ENCODE measurements around the gene SPDYE3. TPM values are rescaled to one million over a fixed set of nuclear protein-coding genes. Genes with fewer than 3 reads are reported as not detected.
"Not testable (repeated sequence)": the region's sequence is repeated elsewhere in the genome, so short reads cannot be mapped to it uniquely, and the experiment has no call there.

Gene SPDYE3, protein sequence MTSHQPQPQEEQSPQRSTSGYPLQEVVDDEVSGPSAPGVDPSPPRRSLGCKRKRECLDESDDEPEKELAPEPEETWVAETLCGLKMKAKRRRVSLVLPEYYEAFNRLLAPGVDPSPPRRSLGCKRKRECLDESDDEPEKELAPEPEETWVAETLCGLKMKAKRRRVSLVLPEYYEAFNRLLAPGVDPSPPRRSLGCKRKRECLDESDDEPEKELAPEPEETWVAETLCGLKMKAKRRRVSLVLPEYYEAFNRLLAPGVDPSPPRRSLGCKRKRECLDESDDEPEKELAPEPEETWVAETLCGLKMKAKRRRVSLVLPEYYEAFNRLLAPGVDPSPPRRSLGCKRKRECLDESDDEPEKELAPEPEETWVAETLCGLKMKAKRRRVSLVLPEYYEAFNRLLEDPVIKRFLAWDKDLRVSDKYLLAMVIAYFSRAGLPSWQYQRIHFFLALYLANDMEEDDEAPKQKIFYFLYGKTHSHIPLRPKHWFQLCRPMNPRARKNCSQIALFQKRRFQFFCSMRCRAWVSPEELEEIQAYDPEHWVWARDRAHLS
- not detected for total RNA-seq

DNA sequence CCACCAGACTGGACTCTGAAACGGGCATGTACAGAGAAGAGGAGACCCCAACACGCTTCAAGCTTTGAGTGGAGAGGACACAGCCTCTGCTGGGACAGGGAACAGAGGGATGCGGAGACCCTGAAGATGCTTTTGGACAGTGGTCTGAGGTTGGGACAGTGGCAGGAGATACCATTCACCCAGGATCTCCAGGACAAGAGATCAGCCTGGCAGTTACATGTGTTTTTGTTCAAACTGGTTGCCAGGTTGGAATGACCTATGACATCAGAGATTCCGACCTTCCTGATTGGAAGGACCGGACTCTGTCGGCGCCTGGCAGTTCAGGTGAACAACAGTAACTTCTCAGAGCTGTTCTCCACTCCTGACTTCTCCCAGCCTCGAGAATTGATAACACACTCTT, at the start of gene SPDYE3:
SPDYE3 (plus strand) TSS at position 301 of the 400 bp plus-strand sequence. CDS start 184 bp downstream, outside the sequence.
- WGBS, 2 donors, result 92 to 99% methylated on average over 7 of the region's 8 CpGs
- intact Hi-C loops (cut with DNase I; ENCODE audit: low total_unique reads); H3K4me3 ChIP-seq (ENCODE audit: low read depth, poor library complexity, severe bottlenecking); DNase-seq (ENCODE audit: low spot score in 2 of 2): not testable (repeated sequence)

DNA sequence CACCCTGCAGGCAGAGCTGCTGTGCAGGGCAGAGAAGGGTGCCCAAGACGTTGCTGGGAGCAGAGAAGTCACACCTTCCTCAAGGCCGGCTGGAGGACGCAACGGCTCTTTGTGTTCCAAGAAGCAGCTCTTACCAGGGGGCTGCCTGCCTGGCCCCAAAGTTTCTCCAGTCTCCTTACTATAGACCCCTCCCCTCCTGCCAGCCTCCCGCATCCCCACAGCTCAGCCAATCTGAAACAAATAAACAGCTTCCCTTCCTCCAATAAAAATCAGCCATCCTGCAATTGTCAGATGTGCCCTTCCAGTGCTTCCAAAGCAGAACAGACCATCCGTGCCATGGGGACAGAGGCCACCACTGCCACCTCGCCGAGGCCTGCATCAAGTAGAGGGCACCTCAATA, 47.5 kb upstream of the SPDYE3 start:
- H3K4me3 ChIP-seq (ENCODE audit: low read depth, poor library complexity, severe bottlenecking); intact Hi-C loops (cut with DNase I; ENCODE audit: low total_unique reads); DNase-seq (ENCODE audit: low spot score in 2 of 2): not testable (repeated sequence)
- WGBS, 2 donors, result 90 to 91% methylated on average over 8 of the region's 8 CpGs

DNA sequence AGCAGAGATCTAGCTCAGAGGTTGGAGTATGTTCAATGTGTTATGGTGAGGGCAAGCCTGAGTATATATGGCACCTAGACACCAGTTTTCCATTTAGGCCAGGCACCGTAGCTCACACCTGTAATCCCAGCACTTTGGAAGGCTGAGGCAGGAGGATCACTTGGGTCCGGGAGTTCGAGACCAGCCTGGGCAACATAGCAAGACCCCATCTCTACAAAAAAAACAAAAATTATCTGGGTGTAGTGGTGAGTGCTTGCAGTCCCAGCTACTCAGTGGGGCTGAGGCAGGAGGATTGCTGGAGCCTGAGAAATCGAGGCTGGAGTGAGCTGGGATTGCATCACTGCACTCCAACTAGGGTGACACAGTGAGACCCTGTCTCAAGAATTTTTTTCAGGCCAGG, 44.6 kb upstream of the SPDYE3 start:
- WGBS, 2 donors, result 96 to 97% methylated on average over 4 of the region's 4 CpGs
- intact Hi-C loops (cut with DNase I; ENCODE audit: low total_unique reads); DNase-seq (ENCODE audit: low spot score in 2 of 2); H3K4me3 ChIP-seq (ENCODE audit: low read depth, poor library complexity, severe bottlenecking): not testable (repeated sequence)

DNA sequence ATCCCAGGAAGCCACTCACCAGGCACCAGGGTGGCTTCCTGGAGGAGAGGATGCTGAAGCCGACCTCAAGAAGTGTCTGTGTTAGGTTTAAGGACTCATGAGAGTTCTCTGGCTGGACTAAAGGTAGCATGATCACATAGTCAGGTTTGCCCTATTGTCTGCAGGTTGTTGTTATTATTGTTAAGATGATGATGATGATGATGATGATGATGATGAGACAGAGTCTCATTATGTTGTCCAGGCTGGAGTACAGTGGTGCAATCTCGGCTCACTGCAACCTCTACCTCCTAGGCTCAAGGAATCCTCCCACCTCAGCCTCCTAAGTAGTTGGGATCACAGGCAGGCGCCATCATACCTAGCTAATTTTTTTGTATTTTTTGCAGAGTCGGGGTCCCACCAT, 43.3 kb upstream of the SPDYE3 start:
- 72 to 94% methylated on average over 4 of the region's 4 CpGs for WGBS, 2 donors
- intact Hi-C loops (cut with DNase I; ENCODE audit: low total_unique reads); H3K4me3 ChIP-seq (ENCODE audit: low read depth, poor library complexity, severe bottlenecking); DNase-seq (ENCODE audit: low spot score in 2 of 2): not testable (repeated sequence)

DNA sequence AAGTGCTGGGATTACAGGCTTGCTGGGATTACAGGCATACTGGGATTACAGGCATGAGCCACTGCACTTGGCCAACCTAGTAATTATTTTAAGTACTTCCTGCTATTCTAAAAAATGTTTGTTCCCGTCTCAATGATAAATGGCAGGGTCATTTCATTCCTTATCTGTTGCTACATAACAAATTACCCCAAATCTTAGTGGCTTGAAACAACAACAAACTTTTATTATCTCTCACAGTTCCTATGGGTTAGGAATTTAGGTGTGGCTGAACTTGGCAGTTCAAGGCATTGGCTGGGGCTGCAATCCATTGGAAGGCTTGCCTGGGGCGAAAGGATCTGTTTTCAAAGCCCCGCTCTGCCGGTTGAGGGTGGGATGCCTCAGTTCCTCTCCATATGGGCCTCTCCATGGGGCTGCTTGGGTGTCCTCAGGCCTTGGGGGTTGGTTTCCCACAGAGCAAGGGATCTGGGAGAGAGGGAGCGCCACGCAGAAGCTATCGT, 42.8 kb upstream of the SPDYE3 start:
- WGBS, 2 donors, result 26 to 53% methylated on average over 7 of the region's 7 CpGs
- H3K4me3 ChIP-seq (ENCODE audit: low read depth, poor library complexity, severe bottlenecking); intact Hi-C loops (cut with DNase I; ENCODE audit: low total_unique reads): not testable (repeated sequence)
- peak in 1 of 2 donors; percentile 19 for DNase-seq (ENCODE audit: low spot score in 2 of 2)

DNA sequence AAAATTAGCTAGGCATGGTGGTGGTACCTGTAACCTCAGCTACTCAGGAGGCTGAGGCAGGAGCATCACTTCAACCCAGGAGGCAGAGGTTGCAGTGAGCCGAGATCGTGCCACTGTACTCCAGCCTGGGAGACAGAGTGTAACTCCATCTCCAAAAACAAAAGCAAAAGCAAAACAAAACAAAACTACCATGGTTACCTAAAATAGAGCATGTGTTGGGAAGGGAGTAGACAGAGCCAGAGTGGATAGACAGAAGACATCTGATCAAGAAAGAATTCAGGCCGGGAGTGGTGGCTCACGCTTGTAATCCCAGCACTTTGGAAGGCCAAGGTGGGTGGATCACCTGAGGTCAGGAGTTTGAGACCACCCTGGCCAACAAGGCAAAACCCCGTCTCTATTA, 41.7 kb upstream of the SPDYE3 start:
- DNase-seq (ENCODE audit: low spot score in 2 of 2); H3K4me3 ChIP-seq (ENCODE audit: low read depth, poor library complexity, severe bottlenecking); intact Hi-C loops (cut with DNase I; ENCODE audit: low total_unique reads): not testable (repeated sequence)
- WGBS, 2 donors, result 43 to 45% methylated on average over 5 of the region's 5 CpGs

DNA sequence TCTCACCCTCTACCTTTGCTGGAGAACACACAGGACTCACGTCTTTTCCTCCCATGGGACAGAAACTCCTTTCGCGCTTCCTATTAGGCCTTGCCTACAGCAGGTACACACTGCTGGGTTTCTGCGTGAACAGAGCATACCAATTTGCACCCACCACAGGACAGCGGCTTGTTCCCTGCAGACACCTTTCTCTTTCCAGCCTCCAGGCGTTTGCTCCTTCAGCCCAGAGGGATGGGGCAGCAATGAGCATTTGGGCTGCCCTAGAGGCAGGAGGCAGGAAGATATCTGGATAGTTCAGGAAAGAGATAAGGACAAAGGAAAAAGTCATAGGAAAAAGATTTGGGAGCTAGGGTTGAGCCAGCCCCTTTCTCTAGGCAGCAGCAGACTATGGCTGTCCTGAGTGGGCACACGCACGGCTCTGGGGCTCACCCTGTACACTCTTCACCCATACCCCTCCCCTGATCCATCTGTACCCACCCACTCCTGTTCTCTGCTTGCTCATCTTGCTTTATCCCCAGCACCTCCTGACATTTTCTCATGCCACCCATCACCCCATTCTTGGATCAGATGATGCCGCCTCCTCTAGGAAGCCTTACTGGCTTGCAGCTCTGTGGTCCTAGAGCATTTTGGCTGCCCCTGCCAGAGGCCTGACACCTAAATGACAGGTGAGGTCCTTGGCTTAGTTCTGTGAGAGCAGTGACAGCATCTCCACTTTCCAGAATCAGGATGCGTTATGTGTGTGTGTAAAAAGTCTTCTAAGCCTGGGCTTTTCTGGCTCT, 40.7 kb upstream of the SPDYE3 start:
- no peak for DNase-seq (ENCODE audit: low spot score in 2 of 2)
- TF ChIP-seq POLR2A (IDR thresholded peaks at IDR 0.05), result no peak
- TF ChIP-seq, protein P1, sequence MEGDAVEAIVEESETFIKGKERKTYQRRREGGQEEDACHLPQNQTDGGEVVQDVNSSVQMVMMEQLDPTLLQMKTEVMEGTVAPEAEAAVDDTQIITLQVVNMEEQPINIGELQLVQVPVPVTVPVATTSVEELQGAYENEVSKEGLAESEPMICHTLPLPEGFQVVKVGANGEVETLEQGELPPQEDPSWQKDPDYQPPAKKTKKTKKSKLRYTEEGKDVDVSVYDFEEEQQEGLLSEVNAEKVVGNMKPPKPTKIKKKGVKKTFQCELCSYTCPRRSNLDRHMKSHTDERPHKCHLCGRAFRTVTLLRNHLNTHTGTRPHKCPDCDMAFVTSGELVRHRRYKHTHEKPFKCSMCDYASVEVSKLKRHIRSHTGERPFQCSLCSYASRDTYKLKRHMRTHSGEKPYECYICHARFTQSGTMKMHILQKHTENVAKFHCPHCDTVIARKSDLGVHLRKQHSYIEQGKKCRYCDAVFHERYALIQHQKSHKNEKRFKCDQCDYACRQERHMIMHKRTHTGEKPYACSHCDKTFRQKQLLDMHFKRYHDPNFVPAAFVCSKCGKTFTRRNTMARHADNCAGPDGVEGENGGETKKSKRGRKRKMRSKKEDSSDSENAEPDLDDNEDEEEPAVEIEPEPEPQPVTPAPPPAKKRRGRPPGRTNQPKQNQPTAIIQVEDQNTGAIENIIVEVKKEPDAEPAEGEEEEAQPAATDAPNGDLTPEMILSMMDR (IDR thresholded peaks at IDR 0.05), result no peak
- H3K4me3 ChIP-seq (ENCODE audit: low read depth, poor library complexity, severe bottlenecking), result no peak overlapping the region
- WGBS, 2 donors, result 83 to 87% methylated on average over 10 of the region's 10 CpGs
- intact Hi-C loops (cut with DNase I; ENCODE audit: low total_unique reads), result no loop called here

DNA sequence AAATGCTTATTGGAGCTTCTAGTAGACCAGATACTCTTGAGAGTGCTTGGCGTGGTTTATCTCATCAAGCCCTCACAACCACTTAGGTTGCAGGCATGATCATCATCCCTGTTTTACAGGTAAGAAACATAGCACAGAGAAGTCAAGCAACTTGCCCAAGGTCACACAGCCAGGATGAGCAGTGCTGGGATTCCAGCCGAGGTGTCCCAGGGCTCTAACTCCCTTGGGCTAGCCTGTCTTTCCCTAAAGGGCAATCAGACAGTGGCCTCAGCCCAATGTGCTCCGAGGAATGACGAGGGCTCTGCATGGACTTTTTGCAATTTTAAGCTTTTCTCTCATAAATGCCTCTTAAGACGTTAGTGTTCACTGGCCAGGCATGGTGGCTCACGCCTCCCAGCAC, 39.9 kb upstream of the SPDYE3 start:
- no peak for TF ChIP-seq POLR2A (IDR thresholded peaks at IDR 0.05)
- TF ChIP-seq, protein P1 (IDR thresholded peaks at IDR 0.05), result no peak
- H3K4me3 ChIP-seq (ENCODE audit: low read depth, poor library complexity, severe bottlenecking), result no peak overlapping the region
- WGBS, 2 donors, result 87 to 93% methylated on average over 6 of the region's 6 CpGs
- intact Hi-C loops (cut with DNase I; ENCODE audit: low total_unique reads), result no loop called here
- no peak for DNase-seq (ENCODE audit: low spot score in 2 of 2)

DNA sequence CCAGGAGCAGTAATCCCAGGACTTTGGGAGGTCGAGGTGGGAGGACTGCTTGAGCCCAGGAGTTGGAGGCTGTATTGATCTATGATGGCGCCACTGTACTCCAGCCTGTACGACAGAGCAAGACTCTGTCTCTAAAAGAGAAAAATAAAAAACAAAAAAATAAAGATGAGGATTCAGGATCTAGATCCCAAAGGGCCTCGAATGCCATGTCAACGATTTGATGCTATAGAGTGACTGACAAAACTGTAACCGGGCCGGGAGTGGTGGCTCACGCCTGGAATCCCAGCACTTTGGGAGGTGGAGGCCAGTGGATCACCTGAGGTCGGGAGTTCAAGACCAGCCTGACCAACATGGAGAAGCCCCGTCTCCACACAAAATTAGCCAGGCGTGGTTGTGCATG, 38.6 kb upstream of the SPDYE3 start:
- WGBS, 2 donors, result 93 to 95% methylated on average over 11 of the region's 11 CpGs
- DNase-seq (ENCODE audit: low spot score in 2 of 2); intact Hi-C loops (cut with DNase I; ENCODE audit: low total_unique reads); H3K4me3 ChIP-seq (ENCODE audit: low read depth, poor library complexity, severe bottlenecking): not testable (repeated sequence)

DNA sequence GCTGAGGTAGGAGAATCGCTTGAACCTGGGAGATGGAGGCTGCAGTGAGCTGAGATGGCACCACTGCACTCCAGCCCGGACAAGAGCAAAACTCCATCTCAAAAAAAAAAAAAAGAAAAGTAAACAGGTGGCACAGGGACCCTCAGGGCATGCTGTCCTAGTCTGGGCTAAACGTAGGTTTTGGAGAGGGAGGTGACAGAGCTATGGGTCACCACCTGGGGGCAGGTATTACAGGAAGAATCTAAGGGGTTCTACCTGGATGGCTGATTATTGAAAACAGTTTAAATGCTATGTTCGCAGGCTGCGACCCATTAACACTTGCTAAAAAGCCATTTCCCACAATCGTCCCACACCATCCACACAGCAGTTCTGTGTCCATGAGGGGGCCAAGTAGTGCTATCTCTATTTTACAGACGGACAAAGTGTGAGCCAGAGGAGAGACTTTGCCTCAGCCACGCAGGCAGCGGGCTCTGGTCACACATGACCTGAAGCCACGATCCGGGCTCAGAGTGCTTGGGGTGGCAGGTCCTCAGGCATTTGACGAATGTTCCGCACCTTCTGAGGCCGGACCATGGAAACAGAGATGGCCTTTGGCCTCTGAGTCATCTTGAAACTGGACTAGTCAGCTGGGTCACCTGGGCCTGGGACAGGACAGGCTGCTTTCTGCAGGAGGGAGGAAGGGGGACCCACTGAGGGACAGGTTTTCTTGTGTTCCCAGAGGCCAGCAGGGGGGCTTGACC, 38.0 kb upstream of the SPDYE3 start:
- 87 to 88% methylated on average over 14 of the region's 14 CpGs for WGBS, 2 donors
- DNase-seq (ENCODE audit: low spot score in 2 of 2); H3K4me3 ChIP-seq (ENCODE audit: low read depth, poor library complexity, severe bottlenecking); intact Hi-C loops (cut with DNase I; ENCODE audit: low total_unique reads): not testable (repeated sequence)

DNA sequence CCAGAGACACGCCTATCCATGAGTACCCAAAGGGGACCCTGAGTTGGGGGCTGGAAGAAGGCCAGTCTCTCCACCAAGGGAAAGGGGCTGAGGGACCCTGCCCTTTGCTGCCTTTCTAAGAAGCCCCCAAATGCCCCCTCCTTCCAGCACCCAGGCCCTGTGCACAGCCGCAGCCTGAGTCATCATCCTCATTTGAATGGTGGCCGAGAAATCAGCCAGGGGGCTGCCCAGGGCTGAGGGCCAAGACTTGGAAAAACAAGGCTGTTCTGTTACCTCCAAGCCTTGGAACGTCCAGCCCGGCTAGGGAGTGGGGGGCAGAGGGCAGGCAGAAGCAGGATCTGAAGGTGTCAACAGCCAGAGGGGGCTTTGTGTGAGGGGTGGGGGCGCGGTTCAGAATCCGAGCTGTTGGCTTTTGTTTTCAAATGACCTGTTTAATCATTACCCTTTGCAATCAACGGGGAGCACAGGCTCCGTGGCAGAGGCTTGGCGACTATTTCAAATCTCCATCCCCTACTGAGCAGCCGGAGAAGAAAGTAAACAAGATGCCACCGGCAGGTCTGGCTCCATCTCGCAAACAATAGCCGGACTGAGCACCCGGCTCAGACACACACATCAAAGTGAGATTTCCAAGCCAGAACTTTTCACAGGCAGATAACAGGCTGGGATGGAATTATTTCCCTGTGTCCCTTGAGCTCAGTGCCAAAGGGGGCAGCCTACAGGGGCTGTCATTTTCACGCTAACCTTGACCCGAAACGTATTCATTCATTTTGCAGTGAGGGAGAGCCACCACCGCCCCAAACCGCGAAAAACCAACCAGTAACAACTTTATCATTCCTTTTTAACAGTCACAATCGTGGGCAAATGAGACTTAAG, 37.2 kb upstream of the SPDYE3 start:
- intact Hi-C loops (cut with DNase I; ENCODE audit: low total_unique reads); H3K4me3 ChIP-seq (ENCODE audit: low read depth, poor library complexity, severe bottlenecking); DNase-seq (ENCODE audit: low spot score in 2 of 2): not testable (repeated sequence)
- 22 to 43% methylated on average over 12 to 20 of the region's 23 CpGs for WGBS, 2 donors

Measured in lower leg skin (tissue), 4 donors.